GM19397 (cell line): ENCODE measurements around the gene MAP6.

Source experiments
- ATAC-seq: cut with Tn5 transposase; IDR thresholded peaks from one replicate; pipeline ENCODE4 v1.9.1; 2021; ENCODE audit warnings: mild to moderate bottlenecking, moderate library complexity; ENCODE audit not compliant: unreplicated experiment

Gene MAP6

DNA sequence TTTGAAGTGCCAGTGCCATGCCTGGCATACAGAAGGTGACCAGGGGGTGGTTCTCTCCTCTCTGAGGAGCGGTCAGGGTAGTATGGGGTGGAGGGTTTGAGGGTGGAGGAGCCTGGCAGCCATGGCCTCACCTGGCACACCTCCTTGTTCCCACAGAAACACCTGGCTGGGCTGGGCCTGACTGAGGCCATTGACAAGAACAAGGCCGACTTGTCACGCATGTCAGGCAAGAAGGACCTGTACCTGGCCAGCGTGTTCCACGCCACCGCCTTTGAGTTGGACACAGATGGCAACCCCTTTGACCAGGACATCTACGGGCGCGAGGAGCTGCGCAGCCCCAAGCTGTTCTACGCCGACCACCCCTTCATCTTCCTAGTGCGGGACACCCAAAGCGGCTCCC, 97.2 kb downstream of the MAP6 start:
- no peak for ATAC-seq

DNA sequence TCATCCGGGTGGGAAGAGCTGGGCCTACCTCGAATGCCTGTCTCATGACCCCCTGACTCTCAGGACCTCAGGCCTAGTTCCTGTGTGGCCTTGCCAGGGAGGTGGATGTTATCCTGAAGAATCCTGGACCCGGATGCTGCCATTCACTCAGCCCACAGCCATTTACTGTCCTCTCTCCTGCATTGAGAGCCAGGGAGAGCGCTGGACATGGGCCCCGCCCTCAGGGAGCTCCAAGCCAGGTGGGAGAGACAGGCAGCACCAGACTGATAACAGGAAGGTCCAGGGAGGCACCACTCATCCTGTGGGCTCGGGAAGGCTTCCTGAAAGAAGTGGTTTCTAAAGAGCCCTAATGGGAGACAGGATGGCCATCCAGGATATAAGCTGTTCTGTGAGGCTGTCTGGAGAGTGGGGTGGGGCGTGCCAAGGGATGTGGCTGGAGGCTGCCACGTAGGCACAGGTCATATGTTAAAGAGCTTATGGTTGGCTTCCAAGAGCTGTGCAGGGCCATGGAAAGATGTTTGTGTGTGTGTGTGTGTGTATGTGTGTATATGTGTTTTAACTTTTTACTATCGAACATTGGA, 98.2 kb downstream of the MAP6 start:
- no peak for ATAC-seq

DNA sequence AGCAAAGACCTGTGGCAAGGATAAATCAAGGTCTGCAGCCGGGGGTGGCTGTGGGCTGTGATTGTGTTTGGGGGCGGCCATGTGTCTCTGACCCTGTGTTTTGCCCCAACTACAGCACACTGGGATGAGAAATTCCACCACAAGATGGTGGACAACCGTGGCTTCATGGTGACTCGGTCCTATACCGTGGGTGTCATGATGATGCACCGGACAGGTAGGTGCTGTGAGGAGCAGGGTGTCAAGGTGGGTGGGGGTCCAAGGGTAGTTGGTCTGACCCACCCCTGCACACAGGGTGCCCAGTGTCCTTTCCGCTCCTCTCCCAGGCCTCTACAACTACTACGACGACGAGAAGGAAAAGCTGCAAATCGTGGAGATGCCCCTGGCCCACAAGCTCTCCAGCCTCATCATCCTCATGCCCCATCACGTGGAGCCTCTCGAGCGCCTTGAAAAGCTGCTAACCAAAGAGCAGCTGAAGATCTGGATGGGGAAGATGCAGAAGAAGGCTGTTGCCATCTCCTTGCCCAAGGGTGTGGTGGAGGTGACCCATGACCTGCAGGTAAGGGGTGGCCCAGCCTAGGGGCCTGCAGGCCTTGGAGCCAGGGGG, 100.1 kb downstream of the MAP6 start:
- ATAC-seq, result no peak

DNA sequence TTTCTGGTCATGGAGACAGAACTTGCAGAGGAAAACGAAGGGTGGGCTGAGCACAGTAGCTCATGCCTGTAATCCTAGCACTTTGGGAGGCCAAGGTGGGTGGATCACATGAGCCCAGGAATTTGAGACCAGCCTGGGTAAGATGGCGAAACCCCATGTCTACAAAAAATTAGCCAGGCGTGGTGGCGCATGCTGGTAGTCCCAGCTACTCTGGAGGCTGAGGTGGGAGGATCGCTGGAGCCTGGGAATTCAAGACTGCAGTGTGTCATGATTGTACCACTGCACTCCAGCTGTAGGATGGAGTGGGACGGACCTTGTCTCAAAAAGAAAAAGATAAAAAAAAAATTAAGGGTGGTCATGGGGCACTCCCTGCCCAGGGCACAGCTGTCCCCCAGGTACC, 100.9 kb downstream of the MAP6 start:
- ATAC-seq, result no peak

DNA sequence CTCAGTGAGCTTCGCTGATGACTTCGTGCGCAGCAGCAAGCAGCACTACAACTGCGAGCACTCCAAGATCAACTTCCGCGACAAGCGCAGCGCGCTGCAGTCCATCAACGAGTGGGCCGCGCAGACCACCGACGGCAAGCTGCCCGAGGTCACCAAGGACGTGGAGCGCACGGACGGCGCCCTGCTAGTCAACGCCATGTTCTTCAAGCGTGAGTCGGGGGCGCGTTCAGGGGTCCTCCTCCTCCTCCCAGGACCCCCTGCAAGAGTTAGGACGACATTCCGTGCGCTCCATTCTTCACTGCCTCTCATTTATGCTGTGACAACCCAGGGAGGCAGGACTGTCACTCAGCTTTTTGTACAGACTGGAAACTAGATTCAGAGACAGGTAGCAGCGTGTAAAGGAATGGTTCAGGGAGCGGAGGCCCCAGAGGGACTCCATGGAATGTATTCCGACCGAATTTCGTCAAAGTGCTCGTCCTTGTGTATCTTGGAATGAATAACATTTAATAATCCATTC, 102.0 kb downstream of the MAP6 start:
- ATAC-seq, result no peak

DNA sequence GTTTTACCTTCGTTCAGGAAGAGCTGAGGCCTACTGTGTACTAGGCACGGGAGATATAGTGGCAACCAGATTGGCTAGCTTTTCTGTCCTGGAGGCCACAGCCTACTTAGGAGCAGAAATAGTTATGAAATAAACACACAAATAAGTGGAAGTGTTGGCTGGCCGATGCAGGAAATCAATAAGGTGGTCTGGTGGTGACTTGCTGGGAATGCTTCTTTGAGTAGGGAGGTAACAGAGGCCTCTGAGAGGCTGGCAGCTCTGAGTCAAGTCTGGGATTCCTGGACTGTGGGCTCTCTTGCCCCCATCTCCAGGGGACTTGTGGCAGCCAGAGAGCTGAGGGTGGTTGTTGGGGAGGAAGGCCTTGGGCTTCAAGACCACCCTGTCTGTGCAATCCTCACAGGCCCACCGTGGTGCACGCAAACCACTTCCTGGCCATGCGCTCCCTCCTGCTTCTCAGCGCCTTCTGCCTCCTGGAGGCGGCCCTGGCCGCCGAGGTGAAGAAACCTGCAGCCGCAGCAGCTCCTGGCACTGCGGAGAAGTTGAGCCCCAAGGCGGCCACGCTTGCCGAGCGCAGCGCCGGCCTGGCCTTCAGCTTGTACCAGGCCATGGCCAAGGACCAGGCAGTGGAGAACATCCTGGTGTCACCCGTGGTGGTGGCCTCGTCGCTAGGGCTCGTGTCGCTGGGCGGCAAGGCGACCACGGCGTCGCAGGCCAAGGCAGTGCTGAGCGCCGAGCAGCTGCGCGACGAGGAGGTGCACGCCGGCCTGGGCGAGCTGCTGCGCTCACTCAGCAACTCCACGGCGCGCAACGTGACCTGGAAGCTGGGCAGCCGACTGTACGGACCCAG, 102.7 kb downstream of the MAP6 start:
- no peak for ATAC-seq

DNA sequence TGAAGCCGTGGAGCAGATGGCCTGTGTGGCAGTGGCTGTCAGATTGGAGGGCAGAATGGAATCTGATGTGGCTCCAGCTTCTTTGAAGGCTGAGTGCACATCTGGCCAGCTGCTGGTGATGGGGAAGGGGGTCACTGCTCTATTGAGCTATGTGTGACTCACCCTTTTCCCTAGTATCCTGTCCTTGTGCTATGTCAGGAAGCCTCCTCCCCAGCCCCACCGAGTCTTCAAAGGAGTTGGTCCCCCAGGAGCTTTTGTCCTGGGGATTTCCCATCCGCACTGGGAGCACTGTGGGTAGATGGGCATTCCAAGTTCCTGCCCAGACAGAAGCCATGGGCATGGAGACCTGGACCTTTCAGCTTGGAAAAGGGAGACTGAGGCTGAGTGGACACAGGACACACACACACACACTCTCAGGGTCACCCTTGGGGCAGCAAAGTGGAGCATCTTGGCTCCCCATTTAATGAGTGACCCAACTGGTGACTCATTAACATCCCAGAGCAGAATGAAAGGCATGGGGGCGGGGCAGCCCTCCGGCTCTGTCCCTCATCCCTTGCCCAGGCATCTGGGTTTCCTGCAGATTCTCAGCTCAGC, 103.5 kb downstream of the MAP6 start:
- no peak for ATAC-seq

DNA sequence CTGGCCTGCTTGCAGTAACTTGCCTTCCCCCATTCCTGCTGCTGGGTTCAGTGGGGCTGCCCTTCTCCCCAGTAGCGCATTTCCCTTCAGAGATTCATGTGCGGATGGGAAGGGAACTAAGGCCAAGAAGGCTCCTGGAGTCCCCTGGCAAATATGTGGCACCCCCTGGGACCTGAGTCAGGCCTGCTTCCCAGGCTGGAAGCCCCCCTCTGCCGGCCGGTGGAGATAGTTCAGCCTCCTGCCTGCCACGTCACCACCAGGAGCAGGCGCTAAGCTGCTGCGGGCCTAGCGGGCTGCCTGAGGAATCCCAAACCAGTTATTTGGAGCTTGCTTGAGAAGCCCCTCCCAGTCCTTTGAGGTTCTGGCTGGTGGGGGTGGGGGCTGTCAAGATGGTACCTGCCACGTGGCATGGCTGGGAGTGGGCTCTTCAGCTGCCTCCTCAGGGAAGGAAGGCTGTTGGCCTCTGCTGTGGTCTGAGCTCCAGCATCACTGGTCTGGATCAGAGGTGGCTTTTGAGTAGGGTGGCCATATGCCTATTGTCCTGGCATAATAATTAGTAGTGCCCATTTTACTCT, 104.8 kb downstream of the MAP6 start:
- no peak for ATAC-seq

DNA sequence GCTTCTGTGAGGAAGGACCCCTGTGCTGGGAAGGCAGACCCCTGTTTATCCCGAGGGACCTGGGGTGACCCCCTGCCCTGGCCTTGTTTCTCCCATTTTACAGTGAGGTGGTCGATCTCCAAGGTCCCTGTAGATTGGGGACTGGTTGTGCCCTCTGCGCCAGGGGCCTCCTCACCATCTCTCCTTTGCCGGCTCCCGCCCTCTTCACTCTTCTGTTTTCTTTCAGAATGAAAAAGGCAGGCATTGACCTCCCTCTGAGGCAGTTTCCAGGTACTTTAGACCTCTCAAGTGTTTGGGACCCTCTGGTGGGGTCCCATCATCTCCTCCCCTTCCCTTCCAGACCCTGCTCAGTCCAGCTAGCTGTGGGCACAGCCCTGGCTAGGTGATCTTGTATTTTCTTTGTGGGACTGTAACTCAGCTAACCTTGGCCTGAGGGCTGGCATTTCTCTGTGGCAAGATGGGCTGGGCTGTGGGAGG, 105.3 kb downstream of the MAP6 start:
- ATAC-seq, result no peak

DNA sequence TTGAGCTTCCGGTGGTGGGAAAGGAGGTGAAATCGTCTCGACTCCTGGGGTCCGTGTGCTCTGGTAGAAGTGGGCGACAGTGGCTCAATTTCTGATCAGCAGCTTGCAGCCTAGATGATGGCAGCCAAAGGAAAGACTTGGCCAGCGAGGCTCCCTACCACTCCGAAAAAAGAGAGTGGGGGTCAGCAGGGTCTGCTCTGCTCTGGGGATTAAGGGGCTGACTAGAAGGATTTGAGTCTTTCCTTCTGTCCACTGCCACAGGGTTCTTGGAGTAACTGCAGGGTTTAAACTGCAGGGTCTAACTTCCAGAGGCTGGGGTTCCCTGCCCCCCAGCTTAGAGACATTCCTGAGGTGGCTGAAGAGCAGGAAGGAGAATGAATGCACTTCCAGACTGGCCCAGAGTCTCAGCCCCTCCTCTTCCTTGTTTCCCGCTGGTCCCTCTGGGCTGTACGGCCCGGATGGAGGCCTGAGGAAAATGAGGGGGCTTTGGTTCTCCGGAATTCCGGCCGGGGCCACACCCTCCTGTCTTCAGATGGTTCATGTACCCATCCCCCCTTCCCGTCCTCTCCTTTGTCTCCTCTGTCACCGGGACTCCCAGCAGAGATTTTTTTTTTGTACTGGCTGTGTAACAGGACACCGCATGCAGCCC, 105.9 kb downstream of the MAP6 start:
- no peak for ATAC-seq

DNA sequence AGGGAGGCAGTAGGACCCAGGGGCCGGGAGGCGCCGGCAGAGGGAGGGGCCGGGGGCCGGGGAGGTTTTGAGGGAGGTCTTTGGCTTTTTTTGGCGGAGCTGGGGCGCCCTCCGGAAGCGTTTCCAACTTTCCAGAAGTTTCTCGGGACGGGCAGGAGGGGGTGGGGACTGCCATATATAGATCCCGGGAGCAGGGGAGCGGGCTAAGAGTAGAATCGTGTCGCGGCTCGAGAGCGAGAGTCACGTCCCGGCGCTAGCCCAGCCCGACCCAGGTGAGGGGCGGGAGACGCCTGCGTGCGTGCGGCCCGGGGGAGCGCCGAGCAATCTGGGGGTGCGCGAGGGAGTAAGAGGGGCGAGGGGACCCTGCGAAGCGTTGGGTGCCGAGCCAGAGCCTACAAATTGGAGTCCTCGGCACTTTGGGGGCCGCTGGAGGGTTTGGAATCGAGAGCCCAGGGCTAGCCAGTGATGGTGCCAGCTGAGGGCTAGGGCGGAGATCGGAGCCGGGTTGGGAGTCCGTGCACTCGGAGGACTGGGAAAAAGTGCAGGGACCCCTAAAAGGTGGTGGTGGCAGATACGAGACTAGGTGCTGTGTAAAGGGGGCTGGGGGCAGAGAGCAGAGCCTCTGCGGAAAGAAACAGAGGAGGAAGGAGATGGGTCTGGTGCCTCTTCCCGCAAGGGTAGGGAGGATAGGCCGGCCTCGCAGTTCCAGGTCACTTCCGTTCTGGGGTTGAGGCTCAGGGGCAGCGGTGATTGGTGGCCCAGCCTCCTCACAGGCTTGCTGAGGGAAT, 106.6 kb downstream of the MAP6 start, which contains the start of gene SERPINH1:
TSS of gene SERPINH1 (plus strand) at position 206 of the 788 bp plus-strand sequence. CDS start 4,097 bp downstream, outside the sequence.
- ATAC-seq, result peak; percentile 66

DNA sequence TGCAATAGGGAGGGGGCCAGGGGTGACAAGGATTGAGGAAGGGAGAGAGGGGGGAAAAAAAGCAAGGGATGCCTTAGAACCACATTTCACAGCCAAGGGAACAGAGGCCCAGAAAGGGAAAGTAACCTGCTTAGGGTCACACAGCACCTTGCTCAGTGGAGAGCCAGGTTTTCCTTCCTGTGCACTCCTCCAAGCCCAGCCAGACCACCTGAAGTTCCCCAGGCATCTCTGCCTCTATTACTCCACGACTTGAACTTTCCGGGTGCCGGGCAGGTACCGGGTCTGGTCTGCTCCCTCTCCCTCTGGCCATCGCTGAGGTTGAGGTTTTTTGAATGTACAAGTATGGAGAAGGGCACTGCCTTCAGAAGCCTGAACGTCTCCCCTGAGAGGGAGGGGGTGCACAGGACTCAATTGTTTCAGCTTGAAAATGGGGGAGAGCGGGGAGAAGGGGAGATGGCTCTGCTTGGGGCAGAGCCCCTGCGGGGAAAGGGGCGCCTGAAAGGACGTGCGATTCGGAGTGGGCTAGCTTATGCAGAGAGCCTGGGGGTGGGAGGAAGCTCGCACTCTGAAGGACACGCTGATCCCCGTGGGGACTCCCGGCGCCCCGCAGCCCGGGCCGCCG, 107.3 kb downstream of the MAP6 start:
- ATAC-seq, result no peak

DNA sequence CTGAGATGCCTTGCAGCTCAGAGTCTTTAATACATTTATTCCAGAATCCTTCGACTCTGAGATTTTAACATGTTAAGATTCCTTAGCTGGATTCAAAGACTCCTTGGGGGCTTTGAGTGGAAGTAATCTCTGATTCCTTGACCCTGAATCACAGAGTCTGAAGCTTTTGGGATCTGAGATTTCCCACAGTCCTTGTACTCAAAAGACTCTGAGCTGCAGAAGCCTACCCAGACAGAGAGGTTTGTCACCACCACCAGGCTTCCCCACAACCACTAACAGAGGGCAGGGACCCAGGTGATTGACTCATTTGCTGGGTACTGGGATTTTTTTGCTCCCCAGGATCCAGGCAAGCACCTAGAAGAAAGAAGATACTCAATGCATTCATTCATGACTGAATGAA, 108.2 kb downstream of the MAP6 start:
- ATAC-seq, result no peak

DNA sequence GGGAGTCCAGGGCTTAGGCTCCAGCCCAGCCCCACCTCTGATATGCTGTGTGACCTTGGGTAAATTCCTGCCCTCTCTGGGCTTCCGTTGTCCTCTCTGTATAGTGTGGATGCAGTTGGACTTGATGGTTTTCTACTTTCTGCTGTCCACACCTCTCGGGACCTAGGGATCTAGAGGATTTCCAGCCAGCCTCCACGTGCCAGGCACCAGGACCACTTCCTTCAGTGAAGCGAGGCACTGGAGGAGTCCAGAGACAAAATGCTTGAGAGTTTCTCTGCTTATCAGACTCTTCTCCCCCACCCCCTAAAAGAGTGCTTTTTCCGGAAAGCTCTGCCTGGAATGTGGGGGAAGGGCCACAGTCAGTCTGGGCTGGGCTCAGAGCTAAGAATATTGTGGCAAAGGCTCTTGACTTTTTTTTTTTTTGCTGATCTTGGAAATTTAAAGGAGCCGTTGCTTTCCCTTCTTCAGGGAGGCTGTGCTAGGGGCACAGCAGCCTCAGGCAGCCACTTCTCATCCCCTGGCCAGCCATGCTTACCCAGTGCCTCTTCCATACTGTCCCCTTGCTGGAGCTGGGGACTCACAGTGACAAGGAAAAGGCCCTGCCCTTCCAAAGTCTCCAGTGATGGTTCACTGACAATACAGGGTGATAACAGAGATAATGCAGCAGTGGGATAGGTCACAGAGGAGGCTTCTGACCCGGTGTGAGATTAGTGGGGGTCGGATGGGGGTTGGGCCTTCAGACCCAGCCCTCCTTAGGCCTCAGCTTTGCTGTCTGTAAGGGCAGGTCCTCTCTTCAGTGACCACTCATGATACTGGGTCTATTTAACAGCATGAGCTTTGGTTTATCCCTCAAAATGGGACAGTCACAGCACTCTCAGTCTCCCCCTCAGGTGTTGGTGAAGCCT, 109.6 kb downstream of the MAP6 start:
- ATAC-seq, result no peak

DNA sequence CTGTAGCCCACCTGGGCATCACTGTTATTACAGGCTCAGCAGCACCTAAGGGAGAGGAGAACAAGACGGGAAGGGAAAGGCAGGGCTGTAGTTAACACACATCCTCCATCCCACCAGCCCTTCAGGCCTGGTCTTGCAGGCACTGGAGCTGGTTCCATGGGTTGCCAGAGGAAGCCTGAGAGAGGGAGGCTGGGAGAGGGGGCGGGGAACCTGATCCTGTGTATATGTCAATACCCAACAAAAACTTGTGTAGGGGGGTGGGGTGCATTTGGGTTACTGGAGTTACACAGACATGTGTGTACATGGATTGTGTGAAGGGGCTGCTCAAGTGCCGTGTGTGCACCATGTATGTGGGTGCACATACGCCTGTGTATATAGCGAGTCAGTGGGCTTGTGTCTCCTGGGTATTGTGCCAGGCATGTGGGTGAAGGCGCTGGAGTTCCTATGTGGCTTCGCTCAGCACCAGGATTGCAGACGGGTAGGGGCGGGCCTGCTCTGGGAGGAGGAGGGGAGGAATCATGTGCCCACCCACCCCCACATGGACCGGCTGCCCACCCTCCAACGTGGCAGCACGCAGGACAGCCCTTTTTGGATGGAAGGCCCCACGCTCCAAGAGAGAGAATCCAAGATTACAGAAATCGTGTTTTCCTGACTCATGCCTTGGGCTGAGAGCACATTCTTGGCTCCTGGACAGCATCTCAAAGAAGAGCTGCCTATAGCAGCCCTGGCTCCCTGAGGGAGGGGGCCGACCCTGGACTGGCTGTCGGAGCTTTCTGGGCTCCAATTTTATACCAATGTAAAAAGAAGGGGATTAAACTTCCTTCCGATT, 111.0 kb downstream of the MAP6 start:
- no peak for ATAC-seq

DNA sequence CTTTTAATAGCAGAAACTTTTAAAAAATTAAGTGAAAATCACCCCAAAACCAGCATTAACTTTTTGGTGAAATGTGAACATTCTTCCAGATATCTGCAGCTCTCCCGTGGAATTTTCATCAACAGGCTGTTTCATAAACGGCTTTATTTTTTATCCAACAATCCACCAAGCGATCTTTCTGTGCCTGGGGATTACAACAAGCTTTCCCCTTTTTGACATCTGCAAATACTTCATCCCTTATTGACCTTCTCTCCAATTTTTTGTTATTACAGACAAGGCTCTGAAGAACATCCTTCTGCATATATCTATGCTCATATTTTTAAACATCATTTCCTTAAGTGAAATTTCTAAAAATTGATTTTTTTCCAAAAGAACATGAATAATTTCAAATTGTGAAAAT, 112.6 kb downstream of the MAP6 start:
- ATAC-seq, result no peak

DNA sequence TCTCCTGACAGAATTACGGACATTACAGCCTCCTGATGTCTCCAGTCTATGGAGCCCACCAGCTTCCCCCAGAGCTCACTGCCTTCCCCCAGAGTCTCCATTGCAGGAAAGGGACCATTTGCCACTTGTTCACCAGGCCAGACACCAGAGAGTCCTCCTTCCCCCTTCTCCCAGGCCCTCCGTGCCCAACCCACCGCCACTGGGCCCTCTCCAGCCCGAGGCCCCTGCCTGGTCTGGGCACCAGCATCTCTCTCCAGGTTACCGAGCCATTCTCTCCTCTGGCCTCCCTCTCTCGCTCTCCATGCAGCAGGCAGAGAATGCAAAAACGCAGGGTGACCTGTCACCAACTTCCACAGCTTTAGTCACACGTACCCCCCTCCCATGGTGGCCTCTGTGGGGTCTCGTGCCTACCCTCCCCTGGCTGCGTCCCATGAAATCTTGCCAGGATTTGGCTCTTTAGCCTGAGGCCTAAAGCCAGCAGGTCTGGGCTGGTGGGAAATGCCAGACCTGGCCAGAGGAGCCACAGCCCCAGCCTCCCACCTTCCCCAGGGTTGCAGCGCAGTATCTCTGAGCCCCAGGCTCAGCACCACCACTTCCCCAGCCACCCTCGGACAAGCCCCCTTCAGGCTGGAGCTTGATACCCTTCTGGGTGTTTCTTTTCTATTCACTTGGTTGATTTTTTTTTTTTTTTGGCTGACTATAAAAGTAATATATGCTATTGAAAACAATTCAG, 113.6 kb downstream of the MAP6 start:
- ATAC-seq, result no peak
